Skeletal muscle satellite cell (primary cell): ENCODE results near the gene GRM8.

ENCODE experiments used
- H3K27me3 ChIP-seq: 2 replicates; pipeline ENCODE4 v1.7.0; 2013; ENCODE audit warnings: low read length; ENCODE audit not compliant: control insufficient read depth, insufficient read depth
- H3K36me3 ChIP-seq: 2 replicates; pipeline ENCODE4 v1.7.0; 2013; ENCODE audit warnings: mild to moderate bottlenecking, control low read depth, low read length; ENCODE audit not compliant: insufficient read depth
- H3K4me1 ChIP-seq: 2 replicates; pipeline ENCODE4 v1.7.0; 2013; ENCODE audit warnings: low read length; ENCODE audit not compliant: control insufficient read depth, insufficient read depth
- H3K4me2 ChIP-seq: 2 replicates; pipeline ENCODE4 v1.7.0; 2013; ENCODE audit warnings: mild to moderate bottlenecking, low read length
- H3K4me3 ChIP-seq: 2 replicates; pipeline ENCODE4 v1.7.0; 2013; ENCODE audit warnings: low read length
- H3K9ac ChIP-seq: 2 replicates; pipeline ENCODE4 v1.7.0; 2013; ENCODE audit warnings: mild to moderate bottlenecking, low read depth, low read length, moderate library complexity
- H3K9me3 ChIP-seq: replicated peaks from 2 replicates; pipeline ENCODE4 v1.7.0; 2013; ENCODE audit warnings: mild to moderate bottlenecking, control low read depth, low read length

Gene GRM8

DNA sequence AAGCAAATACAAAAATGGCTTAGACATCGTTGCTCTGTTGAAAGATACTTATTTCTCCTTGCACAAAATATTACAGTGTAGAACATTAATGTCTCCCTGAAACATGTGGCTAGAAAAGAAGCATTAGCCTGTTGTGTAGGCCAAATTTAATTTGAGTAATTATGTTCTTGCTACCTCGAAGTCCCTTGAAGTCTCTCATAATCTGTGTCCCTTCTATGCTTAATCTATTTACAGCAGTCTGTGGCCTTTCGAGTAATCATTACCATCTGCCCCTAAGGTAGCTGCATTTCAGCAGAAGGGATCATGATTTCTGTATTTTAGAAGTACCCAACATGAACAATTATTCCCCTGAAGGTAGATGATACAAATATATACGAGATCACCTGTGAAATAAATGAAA lies 615.2 kb downstream of the GRM8 start:
- no peak overlapping the region for H3K4me2 ChIP-seq
- H3K4me3 ChIP-seq: no peak overlapping the region
- no peaks in the 10 kb centered on the region for H3K27me3 ChIP-seq
- no peaks in the 10 kb centered on the region for H3K9me3 ChIP-seq
- H3K9ac ChIP-seq: no peak overlapping the region
- H3K4me1 ChIP-seq: no peaks in the 10 kb centered on the region
- no peaks in the 10 kb centered on the region for H3K36me3 ChIP-seq

DNA sequence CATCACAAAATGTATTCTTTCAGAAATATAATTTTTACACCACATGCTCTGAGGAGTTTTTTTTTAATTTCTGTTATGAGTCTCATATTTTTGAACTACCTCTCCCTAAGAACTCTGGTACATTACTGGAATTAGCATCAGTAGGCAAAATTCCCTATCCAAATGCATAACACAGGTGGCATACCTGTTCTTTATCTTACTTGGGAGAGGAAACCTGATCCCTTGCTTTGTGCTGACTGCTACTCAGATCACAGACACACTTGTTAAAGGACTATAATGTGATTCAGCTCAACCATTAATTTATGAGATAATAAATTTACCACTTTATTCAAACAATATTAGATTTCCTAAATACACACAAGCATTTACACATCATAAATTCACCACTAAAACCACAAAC lies 617.2 kb downstream of the GRM8 start:
- no peaks in the 10 kb centered on the region for H3K9me3 ChIP-seq
- no peaks in the 10 kb centered on the region for H3K27me3 ChIP-seq
- no peak overlapping the region for H3K4me3 ChIP-seq
- H3K4me1 ChIP-seq: no peaks in the 10 kb centered on the region
- H3K4me2 ChIP-seq: no peak overlapping the region
- H3K9ac ChIP-seq: no peak overlapping the region
- no peaks in the 10 kb centered on the region for H3K36me3 ChIP-seq

DNA sequence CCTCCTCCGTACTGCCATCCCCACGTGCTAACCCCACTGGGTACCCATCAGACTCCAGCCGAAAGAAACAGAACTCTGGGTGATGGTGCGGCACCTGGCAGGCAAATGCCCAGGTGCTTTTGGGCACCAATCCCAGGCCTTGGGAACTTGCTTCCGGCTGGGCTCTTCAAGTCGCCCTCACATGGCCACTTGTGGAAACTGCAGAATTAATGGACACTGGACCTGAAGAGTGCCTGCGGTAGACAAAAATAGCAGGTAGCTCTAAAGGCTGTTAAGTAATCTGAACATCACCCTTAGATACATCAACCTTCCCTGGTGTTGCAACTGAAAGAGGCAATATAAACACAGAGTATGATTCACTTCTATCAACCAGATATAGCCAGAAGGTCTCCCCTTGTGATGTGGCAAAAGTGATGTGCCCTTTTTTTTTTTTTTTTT lies 644.4 kb downstream of the GRM8 start:
- H3K4me1 ChIP-seq: no peaks in the 10 kb centered on the region
- H3K9me3 ChIP-seq: no peaks in the 10 kb centered on the region
- no peaks in the 10 kb centered on the region for H3K36me3 ChIP-seq
- no peak overlapping the region for H3K9ac ChIP-seq
- no peaks in the 10 kb centered on the region for H3K27me3 ChIP-seq
- no peak overlapping the region for H3K4me3 ChIP-seq
- no peak overlapping the region for H3K4me2 ChIP-seq

DNA sequence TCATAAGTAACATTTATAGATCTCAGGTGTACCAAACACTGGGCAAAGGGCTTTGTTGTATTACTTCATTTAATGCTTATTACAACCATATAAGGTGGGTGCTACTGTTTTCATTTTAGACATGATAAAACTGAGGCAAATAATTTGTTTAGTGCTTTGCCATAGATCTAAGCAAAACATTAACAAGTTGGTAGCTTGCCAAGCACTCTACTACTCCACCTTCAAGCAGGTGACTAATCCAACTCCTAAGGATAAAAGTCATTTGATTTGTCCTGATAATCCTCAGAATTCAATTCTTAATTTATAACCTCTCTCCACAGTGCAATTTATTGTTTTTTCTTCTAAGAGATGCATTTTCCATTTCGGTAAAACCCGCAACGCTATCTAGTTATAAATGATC lies 646.4 kb downstream of the GRM8 start:
- Histone ChIP-seq H3K4me2 (no peak overlapping the region), H3K4me1 (no peaks in the 10 kb centered on the region), H3K4me3 (no peak overlapping the region)

DNA sequence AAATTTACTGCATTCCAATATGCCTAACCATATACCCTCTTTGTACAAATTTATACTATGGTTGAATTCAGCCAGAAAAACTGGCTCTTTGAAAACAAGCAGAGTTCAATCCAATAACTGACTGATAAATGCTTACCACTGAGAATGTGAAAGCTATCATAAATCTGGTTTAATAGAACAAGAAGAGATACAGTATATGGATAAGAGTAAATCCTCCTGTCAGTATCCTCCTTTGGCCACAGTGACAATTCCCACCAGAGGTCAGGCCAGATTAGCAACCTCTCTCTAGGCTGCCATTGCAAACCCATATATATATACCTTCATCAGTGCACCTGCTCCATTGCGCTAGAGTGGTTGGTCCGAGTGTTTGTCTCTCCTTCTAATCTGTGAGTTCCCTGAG lies 647.2 kb downstream of the GRM8 start:
- H3K27me3 ChIP-seq: no peaks in the 10 kb centered on the region
- no peaks in the 10 kb centered on the region for H3K9me3 ChIP-seq
- H3K36me3 ChIP-seq: no peaks in the 10 kb centered on the region
- H3K4me3 ChIP-seq: no peak overlapping the region
- no peak overlapping the region for H3K4me2 ChIP-seq
- no peaks in the 10 kb centered on the region for H3K4me1 ChIP-seq
- no peak overlapping the region for H3K9ac ChIP-seq

More for the DNA sequence above, 646.4 kb downstream of the GRM8 start:
- Histone ChIP-seq H3K27me3 (no peaks in the 10 kb centered on the region), H3K36me3 (no peaks in the 10 kb centered on the region), H3K9ac (no peak overlapping the region), H3K9me3 (no peaks in the 10 kb centered on the region)

DNA sequence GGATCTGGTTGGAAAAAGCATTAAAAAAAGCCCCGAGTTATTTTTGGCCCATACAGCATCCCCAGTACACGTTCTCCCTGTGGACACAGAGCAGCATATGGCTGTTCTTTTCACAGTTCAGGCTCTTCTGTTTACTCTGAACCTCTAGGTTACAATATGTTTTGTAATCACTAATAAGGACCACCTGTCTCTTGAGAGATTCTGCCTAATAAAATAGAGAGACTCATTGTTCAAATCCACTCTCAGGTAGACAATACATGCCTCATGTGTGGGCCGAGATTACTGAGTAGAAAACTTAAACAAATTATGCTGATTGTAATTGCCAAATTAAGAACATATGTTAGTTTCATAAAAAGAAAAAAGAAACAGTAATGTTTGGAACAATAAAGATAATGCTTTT lies 647.7 kb downstream of the GRM8 start:
- Histone ChIP-seq H3K4me2 (no peak overlapping the region), H3K36me3 (no peaks in the 10 kb centered on the region), H3K9me3 (no peaks in the 10 kb centered on the region), H3K27me3 (no peaks in the 10 kb centered on the region), H3K4me1 (no peaks in the 10 kb centered on the region), H3K9ac (no peak overlapping the region), H3K4me3 (no peak overlapping the region)

DNA sequence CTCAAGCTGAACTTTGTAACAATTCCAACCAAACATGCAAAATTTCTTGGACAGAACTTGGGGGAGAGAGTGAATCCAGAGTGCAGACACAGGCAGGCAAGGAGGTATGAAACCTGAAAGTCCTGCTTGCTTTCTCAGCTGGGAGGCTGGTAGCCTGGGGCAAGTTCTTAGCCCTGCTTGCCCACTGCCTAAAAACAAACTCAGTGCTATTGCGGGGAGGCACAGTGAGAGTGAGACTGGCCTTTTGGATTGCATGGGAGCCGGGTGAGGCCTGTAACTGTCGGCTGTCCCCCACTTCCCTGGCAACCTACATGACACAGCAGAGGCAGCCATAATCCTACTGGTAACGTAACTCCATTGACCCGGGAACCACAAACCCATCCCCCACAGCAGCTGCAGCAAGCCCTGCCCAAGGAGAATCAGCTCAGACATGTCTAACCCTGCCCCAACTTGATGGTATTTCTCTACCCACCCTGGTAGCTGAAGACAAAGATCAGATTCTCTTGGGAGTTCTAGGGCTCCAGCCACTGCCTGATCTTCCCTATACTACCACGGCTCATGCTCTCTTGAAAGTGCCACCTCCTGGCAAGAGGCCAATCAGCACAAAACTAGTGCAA lies 663.6 kb downstream of the GRM8 start:
- Histone ChIP-seq H3K27me3 (no peaks in the 10 kb centered on the region), H3K36me3 (no peaks in the 10 kb centered on the region), H3K4me1 (no peaks in the 10 kb centered on the region), H3K4me2 (no peak overlapping the region), H3K4me3 (no peak overlapping the region), H3K9me3 (no peaks in the 10 kb centered on the region), H3K9ac (no peak overlapping the region)

DNA sequence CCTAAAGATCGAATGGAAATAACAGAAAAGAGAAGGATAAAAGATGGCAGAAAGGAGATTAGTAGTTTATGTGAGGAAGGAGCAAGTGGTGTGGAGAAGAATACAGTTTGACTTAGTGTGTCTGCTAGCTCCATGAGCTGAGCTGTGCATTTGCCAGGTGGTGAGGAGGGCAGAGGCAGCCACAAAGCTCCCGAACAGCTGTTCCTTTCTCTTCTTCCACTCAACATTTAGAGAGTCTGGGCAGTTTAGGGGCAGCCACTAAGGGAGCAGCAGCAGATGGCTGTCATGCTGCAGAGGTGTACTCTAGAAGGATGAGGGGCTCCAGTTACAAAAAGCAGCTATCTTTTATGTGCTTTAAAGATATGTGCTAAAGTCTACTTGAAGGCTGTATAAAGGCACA lies 674.4 kb downstream of the GRM8 start:
- Histone ChIP-seq H3K4me3 (no peak overlapping the region), H3K27me3 (no peaks in the 10 kb centered on the region), H3K9me3 (no peaks in the 10 kb centered on the region), H3K4me1 (peaks cover 9% of the 10 kb centered on the region), H3K4me2 (no peak overlapping the region), H3K9ac (no peak overlapping the region), H3K36me3 (no peaks in the 10 kb centered on the region)

DNA sequence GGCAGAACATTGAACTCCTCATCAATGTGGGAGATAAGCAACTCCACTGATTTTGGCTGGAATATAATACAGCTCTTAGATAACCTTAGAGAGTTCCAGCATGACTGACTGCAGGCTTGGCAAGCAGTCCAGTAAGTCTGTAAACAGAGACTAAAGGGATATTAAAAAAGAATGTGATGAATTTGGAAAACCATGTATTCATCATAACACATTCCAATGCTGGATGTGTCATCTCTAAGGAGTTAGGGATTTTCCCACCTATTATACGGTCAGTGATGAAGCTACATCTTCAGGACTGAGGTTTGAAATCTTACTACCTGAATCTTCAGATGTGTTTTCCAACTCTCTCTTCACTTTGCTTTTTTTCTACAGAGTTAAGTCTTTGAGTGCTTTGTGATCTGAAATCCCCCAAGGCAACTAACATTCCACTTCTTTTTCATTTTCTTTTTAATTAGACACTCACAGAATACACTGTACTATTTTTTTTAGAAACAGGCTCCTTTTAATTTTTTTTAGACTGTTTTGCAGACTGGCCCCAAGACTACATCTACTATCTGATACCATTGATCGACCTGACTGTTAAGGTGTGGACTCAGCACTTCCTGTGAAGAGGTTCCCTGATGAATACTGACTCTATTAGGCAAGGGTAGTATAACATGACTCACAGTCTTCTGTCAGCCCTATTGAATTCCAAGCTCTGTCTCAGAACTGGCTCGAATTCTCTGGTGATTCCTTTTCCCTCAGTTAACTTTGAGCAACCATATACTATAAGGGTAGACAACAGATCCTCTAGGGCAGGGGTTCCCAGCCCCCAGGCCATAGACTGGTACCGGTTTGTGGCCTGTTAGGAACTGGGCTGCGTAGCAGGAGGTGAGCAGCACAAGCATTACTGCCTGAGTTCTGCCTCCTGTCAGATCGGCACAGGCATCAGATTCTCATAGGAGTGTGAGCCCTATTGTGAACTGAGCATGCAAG lies 678.2 kb downstream of the GRM8 start:
- H3K9ac ChIP-seq: no peak overlapping the region
- peaks cover 9% of the 10 kb centered on the region for H3K4me1 ChIP-seq
- no peak overlapping the region for H3K4me3 ChIP-seq
- H3K36me3 ChIP-seq: no peaks in the 10 kb centered on the region
- no peaks in the 10 kb centered on the region for H3K27me3 ChIP-seq
- no peak overlapping the region for H3K4me2 ChIP-seq
- H3K9me3 ChIP-seq: no peaks in the 10 kb centered on the region

DNA sequence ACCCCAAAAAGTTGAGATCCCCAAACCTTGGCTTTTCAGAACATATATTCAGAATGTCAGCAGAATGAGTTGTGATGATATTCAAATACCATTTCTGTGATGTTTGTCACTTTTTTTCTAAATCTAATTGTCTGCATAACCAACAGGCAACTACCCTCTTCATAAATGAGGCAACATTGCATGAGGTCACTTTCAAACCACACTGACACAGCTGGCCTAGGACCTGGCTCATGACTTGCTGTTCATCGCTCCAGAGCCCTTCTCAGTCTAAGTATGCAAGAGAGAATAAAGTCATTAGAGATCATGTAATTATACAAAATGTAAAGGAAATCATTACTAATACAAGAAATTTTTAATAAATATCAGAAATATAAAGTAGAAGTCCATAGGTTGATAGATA lies 681.9 kb downstream of the GRM8 start:
- Histone ChIP-seq H3K4me3 (no peak overlapping the region), H3K9me3 (no peaks in the 10 kb centered on the region), H3K36me3 (no peaks in the 10 kb centered on the region), H3K4me2 (no peak overlapping the region), H3K27me3 (no peaks in the 10 kb centered on the region), H3K9ac (no peak overlapping the region), H3K4me1 (peaks cover 9% of the 10 kb centered on the region)

DNA sequence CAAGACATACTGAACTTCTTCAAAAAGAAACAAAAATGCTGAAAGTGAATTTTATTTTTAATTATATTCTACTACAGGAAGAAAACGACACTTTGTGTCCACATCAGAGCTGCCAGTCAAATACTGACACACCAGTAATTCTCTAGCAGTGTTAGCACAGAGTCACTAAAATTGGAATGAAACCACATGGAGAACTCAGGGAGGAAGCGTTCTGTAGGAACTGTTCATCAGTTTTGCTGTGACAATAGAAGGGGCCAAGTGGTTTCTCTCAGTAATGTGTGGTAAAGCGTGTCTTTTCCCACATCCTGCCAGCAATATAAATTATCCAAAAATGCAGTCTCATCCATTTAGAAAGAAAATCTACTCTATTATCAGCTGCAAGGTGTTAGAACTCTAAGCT lies 683.3 kb downstream of the GRM8 start:
- H3K9me3 ChIP-seq: no peaks in the 10 kb centered on the region

DNA sequence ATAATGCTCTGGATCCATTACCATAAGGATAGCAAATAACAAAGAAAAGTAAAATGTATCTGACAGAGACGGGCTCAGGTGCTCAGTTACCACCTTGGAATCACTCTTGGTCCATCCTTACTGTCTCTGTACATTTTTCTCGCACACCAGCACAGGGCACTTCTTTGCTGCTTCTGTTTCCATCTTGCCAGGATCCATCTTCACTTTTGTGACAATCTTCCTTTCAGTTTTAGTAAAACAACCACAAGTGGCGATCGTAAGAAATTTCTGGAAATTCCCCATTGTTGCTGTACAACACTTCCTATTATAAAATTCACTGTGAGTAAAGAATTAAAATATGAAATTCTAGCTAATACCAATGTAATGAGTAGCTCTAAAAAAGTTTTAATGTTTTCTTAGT lies 695.5 kb downstream of the GRM8 start:
- no peaks in the 10 kb centered on the region for H3K9me3 ChIP-seq
- no peak overlapping the region for H3K9ac ChIP-seq
- no peak overlapping the region for H3K4me3 ChIP-seq
- H3K4me1 ChIP-seq: no peaks in the 10 kb centered on the region
- no peaks in the 10 kb centered on the region for H3K27me3 ChIP-seq
- H3K36me3 ChIP-seq: no peaks in the 10 kb centered on the region
- H3K4me2 ChIP-seq: no peak overlapping the region

More for the DNA sequence above, 683.3 kb downstream of the GRM8 start:
- no peaks in the 10 kb centered on the region for H3K27me3 ChIP-seq
- H3K4me2 ChIP-seq: no peak overlapping the region
- H3K36me3 ChIP-seq: no peaks in the 10 kb centered on the region
- no peak overlapping the region for H3K9ac ChIP-seq
- no peak overlapping the region for H3K4me3 ChIP-seq
- peaks cover 4% of the 10 kb centered on the region for H3K4me1 ChIP-seq
